Measurements from ENCODE around the gene DAP. TPM values are rescaled to one million over a fixed set of nuclear protein-coding genes. Genes with fewer than 3 reads are reported as not detected.

Gene DAP
- total and polyA plus RNA-seq, 7 donors = 25.7 to 131 (median 38.5) TPM

DNA sequence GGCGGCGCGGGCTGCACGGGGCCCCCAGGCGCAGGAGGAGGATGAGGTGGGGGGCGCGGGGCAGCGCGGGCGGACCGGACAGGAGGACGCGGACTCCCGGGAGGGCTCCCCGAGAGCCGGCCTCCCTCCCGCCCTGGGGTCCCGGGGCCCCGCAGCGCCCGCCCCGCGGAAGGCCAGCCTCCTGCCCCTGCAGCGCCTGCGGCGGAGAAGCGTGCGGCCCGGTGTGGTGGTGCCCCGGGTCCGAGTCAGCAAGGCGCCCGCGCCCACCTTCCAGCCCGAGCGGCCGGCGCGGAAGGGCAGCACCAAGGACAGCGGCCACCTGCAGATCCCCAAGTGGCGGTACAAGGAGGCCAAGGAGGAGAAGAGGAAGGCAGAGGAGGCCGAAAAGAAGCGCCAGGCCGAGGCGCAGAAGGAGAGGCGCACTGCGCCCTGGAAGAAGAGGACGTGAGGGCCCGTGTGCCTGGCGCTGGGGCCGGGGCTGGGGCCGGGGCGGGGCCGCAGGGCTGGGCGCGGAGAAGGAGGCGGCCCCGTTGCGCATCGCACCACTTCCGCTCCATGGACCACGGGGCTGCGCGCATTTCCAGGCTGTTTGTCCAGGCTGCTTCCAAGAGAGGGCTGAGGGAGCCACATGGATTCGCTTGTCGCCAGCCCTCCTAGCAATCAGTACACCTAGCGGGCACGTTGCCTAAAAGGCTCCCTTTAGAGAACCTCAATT lies 111.2 kb downstream of the DAP start:
- peaks cover 7 to 41% (median 16%) of the 10 kb centered on the region in 3 donors for H3K27me3 ChIP-seq
- peak; percentile 39 for DNase-seq
- WGBS, 2 donors = 46 to 64% methylated on average over 68 of the region's 68 CpGs

GRCh38 chr5:10648806-10649665 lies 112.0 kb downstream of the DAP start:
- TF ChIP-seq POLR2A (IDR thresholded peaks at IDR 0.05) (no peak), CTCF (IDR thresholded peaks at IDR 0.05) (no peak), EP300 (IDR thresholded peaks at IDR 0.05) (no peak)

More for the DNA sequence above, 111.2 kb downstream of the DAP start:
- H3K9me3 ChIP-seq = no peaks in the 10 kb centered on the region
- no peaks in the 10 kb centered on the region for H3K36me3 ChIP-seq
- TF ChIP-seq POLR2AphosphoS5 (IDR thresholded peaks at IDR 0.05) = no peak
- TF ChIP-seq EP300 (IDR thresholded peaks at IDR 0.05) = no peak
- TF ChIP-seq CTCF (IDR thresholded peaks at IDR 0.05) = no peak
- TF ChIP-seq POLR2A (IDR thresholded peaks at IDR 0.05) = no peak
- intact Hi-C loops (cut with DNase I) = no loop called here
- H3K27ac ChIP-seq = no peak overlapping the region
- H3K4me1 ChIP-seq = peaks cover 0 to 4% (median 0%) of the 10 kb centered on the region in 4 donors
- H3K4me3 ChIP-seq = no peak overlapping the region

DNA sequence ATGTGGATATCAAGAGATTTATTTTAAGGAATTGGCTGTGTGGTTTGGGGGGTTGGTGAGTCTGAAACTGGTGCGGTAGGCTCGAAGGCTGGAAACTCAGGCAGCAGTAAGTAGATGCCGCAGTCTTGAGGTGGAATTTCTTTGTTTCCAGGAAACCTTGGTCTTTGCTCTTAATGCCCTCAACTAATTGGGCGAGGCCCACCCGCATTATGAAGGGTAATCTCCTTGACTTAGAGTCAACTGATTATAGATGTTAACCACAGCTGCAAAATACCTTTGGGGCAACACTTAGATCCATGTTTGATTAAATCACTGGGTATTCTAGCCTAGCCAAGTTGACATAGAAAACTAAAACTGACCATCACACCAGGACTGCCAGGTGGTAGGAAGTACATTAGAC lies 113.4 kb downstream of the DAP start:
- 97 to 98% methylated on average over 5 of the region's 5 CpGs for WGBS, 2 donors
- H3K27me3 ChIP-seq = peaks cover 7 to 41% (median 16%) of the 10 kb centered on the region in 3 donors
- H3K4me1 ChIP-seq = peaks cover 0 to 4% (median 0%) of the 10 kb centered on the region in 4 donors
- intact Hi-C loops (cut with DNase I) = no loop called here
- no peak overlapping the region for H3K27ac ChIP-seq
- TF ChIP-seq POLR2AphosphoS5 (IDR thresholded peaks at IDR 0.05) = no peak
- no peak for TF ChIP-seq EP300 (IDR thresholded peaks at IDR 0.05)
- no peak for TF ChIP-seq CTCF (IDR thresholded peaks at IDR 0.05)
- TF ChIP-seq POLR2A (IDR thresholded peaks at IDR 0.05) = no peak
- H3K9me3 ChIP-seq = no peaks in the 10 kb centered on the region
- DNase-seq = no peak
- H3K4me3 ChIP-seq = no peak overlapping the region
- H3K36me3 ChIP-seq = no peaks in the 10 kb centered on the region

More at GRCh38 chr5:10648806-10649665, 112.0 kb downstream of the DAP start:
- peak; percentile 47 for DNase-seq
- Histone ChIP-seq H3K4me3 (no peak overlapping the region), H3K4me1 (peaks cover 0 to 4% (median 0%) of the 10 kb centered on the region in 4 donors), H3K27me3 (peaks cover 7 to 41% (median 16%) of the 10 kb centered on the region in 3 donors), H3K9me3 (no peaks in the 10 kb centered on the region), H3K27ac (no peak overlapping the region), H3K36me3 (no peaks in the 10 kb centered on the region)
- 68 to 74% methylated on average over 60 of the region's 60 CpGs for WGBS, 2 donors
- intact Hi-C loops (cut with DNase I) = no loop called here

DNA sequence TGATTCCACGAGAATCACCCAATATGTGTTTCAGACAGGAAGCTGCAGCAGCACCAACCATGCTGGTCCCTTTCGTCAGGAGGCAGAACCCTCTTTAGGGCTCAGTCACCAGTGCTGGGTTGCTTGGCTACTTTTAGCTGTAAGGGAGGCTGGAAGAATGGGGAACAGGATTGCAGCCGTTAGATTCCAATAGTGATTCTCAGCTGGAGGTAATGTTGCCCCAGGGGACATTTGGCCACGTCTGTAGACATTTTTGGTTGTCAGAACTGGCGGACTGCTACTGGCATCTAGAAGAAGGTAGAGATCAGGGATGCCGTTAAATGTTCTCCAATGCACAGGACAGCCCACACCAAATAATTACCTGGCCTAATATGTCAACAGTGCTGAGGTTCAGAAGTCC lies 115.4 kb downstream of the DAP start:
- intact Hi-C loops (cut with DNase I) = no loop called here
- Histone ChIP-seq H3K4me1 (peaks cover 0 to 4% (median 0%) of the 10 kb centered on the region in 4 donors), H3K4me3 (no peak overlapping the region), H3K9me3 (no peaks in the 10 kb centered on the region), H3K27me3 (peaks cover 7 to 27% (median 16%) of the 10 kb centered on the region in 3 donors), H3K36me3 (no peaks in the 10 kb centered on the region), H3K27ac (no peak overlapping the region)
- no peak for DNase-seq
- TF ChIP-seq POLR2AphosphoS5 (IDR thresholded peaks at IDR 0.05) (no peak), EP300 (IDR thresholded peaks at IDR 0.05) (no peak), POLR2A (IDR thresholded peaks at IDR 0.05) (no peak), CTCF (IDR thresholded peaks at IDR 0.05) (no peak)
- 79 to 87% methylated on average over 6 of the region's 6 CpGs for WGBS, 2 donors
